ENCODE measurements around the gene STOML3. TPM values are rescaled to one million over a fixed set of nuclear protein-coding genes. Genes with fewer than 3 reads are reported as not detected.

The STOML3 gene
- polyA plus RNA-seq, 1 of the 3 experiments (the other 2 are of a cell fraction), result not detected

DNA sequence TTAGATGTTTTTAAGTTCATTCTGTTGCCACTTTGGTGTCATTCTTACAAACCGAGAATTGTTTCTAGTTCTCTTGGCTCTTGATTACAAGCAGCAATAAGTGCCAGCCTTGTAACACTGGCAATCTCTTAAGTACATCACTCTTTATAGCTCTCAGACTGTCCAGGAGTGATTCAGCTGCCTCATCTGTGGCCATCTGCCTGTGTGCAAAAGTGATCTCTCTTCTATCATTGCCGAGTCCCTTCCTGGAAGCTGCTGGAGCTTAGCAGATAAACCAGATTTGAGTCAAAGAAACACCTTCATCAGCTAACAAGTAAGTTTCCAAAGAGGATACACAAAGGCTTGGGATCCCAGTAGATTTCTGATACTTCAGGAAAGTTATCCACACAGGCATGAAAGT, 23.2 kb downstream of the STOML3 start:
- H3K27ac ChIP-seq (ENCODE audit: low read depth in 2 of 2, low read length in 1 of 2), result no peak overlapping the region
- no peak for DNase-seq
- no peak overlapping the region for H3K9ac ChIP-seq
- TF ChIP-seq, protein P1, sequence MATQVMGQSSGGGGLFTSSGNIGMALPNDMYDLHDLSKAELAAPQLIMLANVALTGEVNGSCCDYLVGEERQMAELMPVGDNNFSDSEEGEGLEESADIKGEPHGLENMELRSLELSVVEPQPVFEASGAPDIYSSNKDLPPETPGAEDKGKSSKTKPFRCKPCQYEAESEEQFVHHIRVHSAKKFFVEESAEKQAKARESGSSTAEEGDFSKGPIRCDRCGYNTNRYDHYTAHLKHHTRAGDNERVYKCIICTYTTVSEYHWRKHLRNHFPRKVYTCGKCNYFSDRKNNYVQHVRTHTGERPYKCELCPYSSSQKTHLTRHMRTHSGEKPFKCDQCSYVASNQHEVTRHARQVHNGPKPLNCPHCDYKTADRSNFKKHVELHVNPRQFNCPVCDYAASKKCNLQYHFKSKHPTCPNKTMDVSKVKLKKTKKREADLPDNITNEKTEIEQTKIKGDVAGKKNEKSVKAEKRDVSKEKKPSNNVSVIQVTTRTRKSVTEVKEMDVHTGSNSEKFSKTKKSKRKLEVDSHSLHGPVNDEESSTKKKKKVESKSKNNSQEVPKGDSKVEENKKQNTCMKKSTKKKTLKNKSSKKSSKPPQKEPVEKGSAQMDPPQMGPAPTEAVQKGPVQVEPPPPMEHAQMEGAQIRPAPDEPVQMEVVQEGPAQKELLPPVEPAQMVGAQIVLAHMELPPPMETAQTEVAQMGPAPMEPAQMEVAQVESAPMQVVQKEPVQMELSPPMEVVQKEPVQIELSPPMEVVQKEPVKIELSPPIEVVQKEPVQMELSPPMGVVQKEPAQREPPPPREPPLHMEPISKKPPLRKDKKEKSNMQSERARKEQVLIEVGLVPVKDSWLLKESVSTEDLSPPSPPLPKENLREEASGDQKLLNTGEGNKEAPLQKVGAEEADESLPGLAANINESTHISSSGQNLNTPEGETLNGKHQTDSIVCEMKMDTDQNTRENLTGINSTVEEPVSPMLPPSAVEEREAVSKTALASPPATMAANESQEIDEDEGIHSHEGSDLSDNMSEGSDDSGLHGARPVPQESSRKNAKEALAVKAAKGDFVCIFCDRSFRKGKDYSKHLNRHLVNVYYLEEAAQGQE (IDR thresholded peaks at IDR 0.05; ENCODE audit: low read depth, low read length), result no peak
- no peak for TF ChIP-seq YY1 (IDR thresholded peaks at IDR 0.05; ENCODE audit: low read depth)
- no peak for TF ChIP-seq RCOR1 (IDR thresholded peaks at IDR 0.05; ENCODE audit: low read length)
- TF ChIP-seq MEF2A (IDR thresholded peaks at IDR 0.05; ENCODE audit: borderline replicate concordance, low read depth), result no peak
- TF ChIP-seq TEAD4 (IDR thresholded peaks at IDR 0.05; ENCODE audit: borderline replicate concordance, insufficient read depth), result no peak
- TF ChIP-seq JUND (IDR thresholded peaks at IDR 0.05), result no peak
- TF ChIP-seq, protein P2, sequence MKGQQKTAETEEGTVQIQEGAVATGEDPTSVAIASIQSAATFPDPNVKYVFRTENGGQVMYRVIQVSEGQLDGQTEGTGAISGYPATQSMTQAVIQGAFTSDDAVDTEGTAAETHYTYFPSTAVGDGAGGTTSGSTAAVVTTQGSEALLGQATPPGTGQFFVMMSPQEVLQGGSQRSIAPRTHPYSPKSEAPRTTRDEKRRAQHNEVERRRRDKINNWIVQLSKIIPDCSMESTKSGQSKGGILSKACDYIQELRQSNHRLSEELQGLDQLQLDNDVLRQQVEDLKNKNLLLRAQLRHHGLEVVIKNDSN (IDR thresholded peaks at IDR 0.05; ENCODE audit: borderline replicate concordance, low read depth), result no peak
- no peak for TF ChIP-seq TCF12 (IDR thresholded peaks at IDR 0.05)
- TF ChIP-seq, protein P3, sequence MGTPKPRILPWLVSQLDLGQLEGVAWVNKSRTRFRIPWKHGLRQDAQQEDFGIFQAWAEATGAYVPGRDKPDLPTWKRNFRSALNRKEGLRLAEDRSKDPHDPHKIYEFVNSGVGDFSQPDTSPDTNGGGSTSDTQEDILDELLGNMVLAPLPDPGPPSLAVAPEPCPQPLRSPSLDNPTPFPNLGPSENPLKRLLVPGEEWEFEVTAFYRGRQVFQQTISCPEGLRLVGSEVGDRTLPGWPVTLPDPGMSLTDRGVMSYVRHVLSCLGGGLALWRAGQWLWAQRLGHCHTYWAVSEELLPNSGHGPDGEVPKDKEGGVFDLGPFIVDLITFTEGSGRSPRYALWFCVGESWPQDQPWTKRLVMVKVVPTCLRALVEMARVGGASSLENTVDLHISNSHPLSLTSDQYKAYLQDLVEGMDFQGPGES (IDR thresholded peaks at IDR 0.05; ENCODE audit: low read depth, low read length), result no peak
- no peak for TF ChIP-seq MAX (IDR thresholded peaks at IDR 0.05; ENCODE audit: low read depth)
- no peak for TF ChIP-seq RXRA (IDR thresholded peaks at IDR 0.05; ENCODE audit: borderline replicate concordance, low read depth)
- no peak for TF ChIP-seq FOXJ3 (CRISPR knock-in tag; IDR thresholded peaks at IDR 0.05)
- TF ChIP-seq ZBTB33 (IDR thresholded peaks at IDR 0.05; ENCODE audit: borderline replicate concordance, low read depth), result no peak
- no peak for TF ChIP-seq GATA2 (CRISPR knock-in tag; IDR thresholded peaks at IDR 0.05)
- TF ChIP-seq NRF1 (IDR thresholded peaks at IDR 0.05; ENCODE audit: low read depth, low read length), result no peak
- no peak for TF ChIP-seq SIN3A (IDR thresholded peaks at IDR 0.05; ENCODE audit: borderline replicate concordance, low read depth, low read length)
- no peak for TF ChIP-seq USF2 (IDR thresholded peaks at IDR 0.05; ENCODE audit: borderline replicate concordance, low read depth, low read length)
- TF ChIP-seq TAF1 (IDR thresholded peaks at IDR 0.05; ENCODE audit: borderline replicate concordance, low read depth, low read length), result no peak
- no peak for TF ChIP-seq FOSL2 (IDR thresholded peaks at IDR 0.05; ENCODE audit: borderline replicate concordance, low read depth)
- CTCF ChIA-PET, result no interaction called here
- H2AFZ ChIP-seq (ENCODE audit: low read depth), result no peak overlapping the region
- H3K79me2 ChIP-seq (ENCODE audit: insufficient read depth), result no peaks in the 10 kb centered on the region
- no peak overlapping the region for H3K4me3 ChIP-seq (ENCODE audit: low read depth in 2 of 2, low read length in 1 of 2)
- no peaks in the 10 kb centered on the region for H4K20me1 ChIP-seq (ENCODE audit: insufficient read depth)
- H3K27me3 ChIP-seq (ENCODE audit: insufficient read depth), result no peaks in the 10 kb centered on the region
- H3F3A ChIP-seq (replicated peaks; ENCODE audit: insufficient read depth), result no peaks in the 10 kb centered on the region
- H3K4me1 ChIP-seq (ENCODE audit: control insufficient read depth in 1 of 2, insufficient read depth in 2 of 2, low read depth in 1 of 2, low read length in 1 of 2), result no peaks in the 10 kb centered on the region
- no peaks in the 10 kb centered on the region for H3K36me3 ChIP-seq (replicated peaks in 1 of 2; ENCODE audit: control insufficient read depth in 1 of 2, insufficient read depth in 2 of 2, low read length in 1 of 2)
- POLR2A ChIA-PET, result no interaction called here
- 14% methylated on average over 2 of the region's 2 CpGs for WGBS (ENCODE audit: low lambda C conversion rate)
- H3K9me2 ChIP-seq, result no peaks in the 10 kb centered on the region
- no peaks in the 10 kb centered on the region for H3K9me3 ChIP-seq
- no peak overlapping the region for H3K4me2 ChIP-seq

Data from SK-N-SH (cell line).